Right atrium auricular region (tissue), 2 donors: ENCODE results near the gene PRKCB. TPM values are rescaled to one million over a fixed set of nuclear protein-coding genes. Genes with fewer than 3 reads are reported as not detected.

Source experiments
- DNase-seq: peaks from one replicate; pipeline ENCODE4 v3.0.0-alpha.2; 2019; ENCODE audit warnings: low spot score
- H3K27ac ChIP-seq, 2 donors: fragments of 200-600 bp; sonication (generic); 1 replicate in 1 of 2; 2 replicates in 1 of 2; pipeline ENCODE4 v1.5.1; 2016 to 2019
- H3K27me3 ChIP-seq, 2 donors: fragments of 200-600 bp; sonication (generic); one replicate each; pipeline versions ENCODE4 v1.5.1 to v1.6.0; 2017 to 2019
- H3K36me3 ChIP-seq: fragments of 200-600 bp; sonication (generic); one replicate; pipeline ENCODE4 v1.5.1; 2016
- H3K4me1 ChIP-seq, 2 donors: fragments of 200-600 bp; sonication (generic); one replicate each; pipeline versions ENCODE4 v1.5.1 to v1.6.0; 2017 to 2019
- H3K4me3 ChIP-seq, 2 donors: fragments of 200-600 bp; sonication (generic); 1 replicate in 1 of 2; 2 replicates in 1 of 2; pipeline ENCODE4 v1.5.1; 2017 to 2019; ENCODE audit warnings: mild to moderate bottlenecking in 1 of 2, moderate library complexity in 1 of 2
- H3K9me3 ChIP-seq, 2 donors: fragments of 200-600 bp; sonication (generic); one replicate each; pipeline ENCODE4 v1.5.1; 2019
- total RNA-seq, 2 donors: library from RNA; depleted of rRNA; stranded (reverse); fragments of >200 nt; gene quantifications; one replicate each; pipeline ENCODE4 v1.1.0, GENCODE V29; 2016
- TF ChIP-seq, protein P1 (sequence below), 2 donors: fragments of 200-600 bp; sonication (generic); IDR thresholded peaks; one replicate each; pipeline ENCODE4 v1.5.1; 2019; ENCODE audit warnings: antibody characterized with exemption in 2 of 2

Gene PRKCB
- total RNA-seq, 2 donors from 2014 or later, result 0.93 to 3.1 TPM

DNA sequence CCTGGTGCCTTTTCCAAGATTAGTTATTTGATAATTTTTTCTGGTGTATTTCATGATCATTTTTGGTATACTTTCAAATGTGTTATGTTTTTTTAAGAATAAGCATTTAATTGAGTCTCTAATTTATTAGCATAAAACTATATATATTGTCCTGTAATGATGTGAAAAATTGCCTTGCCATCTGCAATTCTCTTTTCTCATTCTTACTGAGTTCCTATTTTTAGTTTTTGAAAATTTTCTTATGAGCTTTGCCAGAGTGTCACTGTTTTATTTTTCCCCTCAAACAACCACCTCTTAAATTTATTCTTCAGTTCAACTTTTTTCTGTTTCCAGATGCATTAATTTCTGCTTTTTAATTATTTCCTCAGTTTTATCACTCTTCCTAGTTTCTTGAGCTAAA lies 59.3 kb downstream of the PRKCB start:
- Histone ChIP-seq H3K4me3 (no peak overlapping the region), H3K27ac (no peak overlapping the region), H3K4me1 (no peaks in the 10 kb centered on the region), H3K36me3 (no peaks in the 10 kb centered on the region), H3K27me3 (no peaks in the 10 kb centered on the region), H3K9me3 (no peaks in the 10 kb centered on the region)
- no peak for DNase-seq
- TF ChIP-seq, protein P1, sequence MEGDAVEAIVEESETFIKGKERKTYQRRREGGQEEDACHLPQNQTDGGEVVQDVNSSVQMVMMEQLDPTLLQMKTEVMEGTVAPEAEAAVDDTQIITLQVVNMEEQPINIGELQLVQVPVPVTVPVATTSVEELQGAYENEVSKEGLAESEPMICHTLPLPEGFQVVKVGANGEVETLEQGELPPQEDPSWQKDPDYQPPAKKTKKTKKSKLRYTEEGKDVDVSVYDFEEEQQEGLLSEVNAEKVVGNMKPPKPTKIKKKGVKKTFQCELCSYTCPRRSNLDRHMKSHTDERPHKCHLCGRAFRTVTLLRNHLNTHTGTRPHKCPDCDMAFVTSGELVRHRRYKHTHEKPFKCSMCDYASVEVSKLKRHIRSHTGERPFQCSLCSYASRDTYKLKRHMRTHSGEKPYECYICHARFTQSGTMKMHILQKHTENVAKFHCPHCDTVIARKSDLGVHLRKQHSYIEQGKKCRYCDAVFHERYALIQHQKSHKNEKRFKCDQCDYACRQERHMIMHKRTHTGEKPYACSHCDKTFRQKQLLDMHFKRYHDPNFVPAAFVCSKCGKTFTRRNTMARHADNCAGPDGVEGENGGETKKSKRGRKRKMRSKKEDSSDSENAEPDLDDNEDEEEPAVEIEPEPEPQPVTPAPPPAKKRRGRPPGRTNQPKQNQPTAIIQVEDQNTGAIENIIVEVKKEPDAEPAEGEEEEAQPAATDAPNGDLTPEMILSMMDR (IDR thresholded peaks at IDR 0.05), result no peak

DNA sequence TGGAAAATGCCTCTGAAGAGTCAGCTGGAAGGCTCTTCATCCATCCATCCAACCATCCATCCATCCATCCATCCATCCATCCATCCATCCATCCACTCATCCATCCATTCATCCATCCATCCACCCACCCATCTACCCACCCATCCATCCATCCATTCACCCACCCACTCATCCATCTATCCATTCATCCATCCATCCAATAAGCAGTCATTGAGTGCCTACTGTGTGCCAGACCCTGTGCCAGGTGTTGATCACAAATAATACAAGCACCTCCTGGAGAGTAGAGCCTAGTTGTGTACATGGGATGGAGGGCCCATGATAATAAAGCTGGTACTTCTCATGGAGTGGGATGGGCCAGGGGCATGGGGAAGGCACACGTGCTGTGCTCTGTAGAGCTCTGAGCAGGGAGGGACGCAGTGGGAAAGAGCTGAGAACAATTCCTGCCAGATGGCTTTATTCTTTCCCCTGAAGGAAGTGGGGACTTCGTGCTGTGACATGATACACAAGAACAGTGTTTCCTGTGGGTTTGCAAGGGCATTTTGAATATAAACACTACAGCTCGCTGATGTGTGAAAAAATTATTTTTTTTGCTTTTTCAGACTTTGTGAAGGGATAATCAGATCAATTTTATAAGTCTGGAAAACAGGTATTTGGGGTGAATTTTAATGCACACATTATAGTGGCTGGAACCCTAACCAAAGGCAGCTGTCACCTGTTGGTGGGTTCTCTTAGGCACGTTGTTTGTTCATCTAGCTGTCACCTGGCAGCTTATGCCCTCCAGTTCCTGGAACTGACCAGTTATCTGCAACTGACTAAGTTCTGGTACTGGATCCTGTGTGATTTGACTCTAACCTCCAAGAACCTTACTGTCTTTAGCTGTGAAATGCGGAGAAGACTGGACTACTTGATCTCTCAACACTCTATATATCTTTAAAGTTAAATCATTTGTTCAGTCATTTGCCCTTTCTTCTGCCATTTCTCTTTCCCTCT lies 61.3 kb downstream of the PRKCB start:
- no peaks in the 10 kb centered on the region for H3K36me3 ChIP-seq
- no peaks in the 10 kb centered on the region for H3K9me3 ChIP-seq
- H3K4me3 ChIP-seq, result no peak overlapping the region
- TF ChIP-seq, protein P1 (IDR thresholded peaks at IDR 0.05), result no peak
- H3K4me1 ChIP-seq, result no peaks in the 10 kb centered on the region
- no peaks in the 10 kb centered on the region for H3K27me3 ChIP-seq
- no peak for DNase-seq
- H3K27ac ChIP-seq, result no peak overlapping the region

GRCh38 chr16:23898682-23899430 lies 63.1 kb downstream of the PRKCB start:
- Histone ChIP-seq H3K9me3 (no peaks in the 10 kb centered on the region), H3K27me3 (no peaks in the 10 kb centered on the region), H3K27ac (no peak overlapping the region), H3K36me3 (no peaks in the 10 kb centered on the region), H3K4me1 (no peaks in the 10 kb centered on the region), H3K4me3 (no peak overlapping the region)
- no peak for DNase-seq
- TF ChIP-seq, protein P1 (IDR thresholded peaks at IDR 0.05), result no peak

DNA sequence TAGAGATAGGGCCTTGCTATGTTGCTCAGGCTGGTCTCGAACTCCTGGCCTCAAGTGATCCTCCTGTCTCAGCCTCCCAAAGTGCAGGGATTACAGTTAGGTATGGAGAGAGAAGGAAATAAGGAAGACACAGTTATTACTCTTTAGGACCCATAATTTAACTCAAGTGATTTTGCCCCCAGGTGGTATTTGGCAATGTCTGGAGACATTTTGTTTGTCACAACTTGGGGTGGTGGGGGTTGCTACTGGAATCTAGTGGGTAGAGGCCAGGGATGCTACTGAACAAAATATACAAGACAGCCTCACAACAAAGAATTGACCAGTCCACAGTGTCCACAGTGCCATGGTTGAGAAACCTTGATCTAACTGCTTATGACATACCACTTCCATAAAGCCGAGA lies 64.1 kb downstream of the PRKCB start:
- H3K9me3 ChIP-seq, result no peaks in the 10 kb centered on the region
- no peak for DNase-seq
- TF ChIP-seq, protein P1 (IDR thresholded peaks at IDR 0.05), result no peak
- H3K27me3 ChIP-seq, result no peaks in the 10 kb centered on the region
- no peaks in the 10 kb centered on the region for H3K36me3 ChIP-seq
- H3K27ac ChIP-seq, result no peak overlapping the region
- H3K4me1 ChIP-seq, result no peaks in the 10 kb centered on the region
- no peak overlapping the region for H3K4me3 ChIP-seq

DNA sequence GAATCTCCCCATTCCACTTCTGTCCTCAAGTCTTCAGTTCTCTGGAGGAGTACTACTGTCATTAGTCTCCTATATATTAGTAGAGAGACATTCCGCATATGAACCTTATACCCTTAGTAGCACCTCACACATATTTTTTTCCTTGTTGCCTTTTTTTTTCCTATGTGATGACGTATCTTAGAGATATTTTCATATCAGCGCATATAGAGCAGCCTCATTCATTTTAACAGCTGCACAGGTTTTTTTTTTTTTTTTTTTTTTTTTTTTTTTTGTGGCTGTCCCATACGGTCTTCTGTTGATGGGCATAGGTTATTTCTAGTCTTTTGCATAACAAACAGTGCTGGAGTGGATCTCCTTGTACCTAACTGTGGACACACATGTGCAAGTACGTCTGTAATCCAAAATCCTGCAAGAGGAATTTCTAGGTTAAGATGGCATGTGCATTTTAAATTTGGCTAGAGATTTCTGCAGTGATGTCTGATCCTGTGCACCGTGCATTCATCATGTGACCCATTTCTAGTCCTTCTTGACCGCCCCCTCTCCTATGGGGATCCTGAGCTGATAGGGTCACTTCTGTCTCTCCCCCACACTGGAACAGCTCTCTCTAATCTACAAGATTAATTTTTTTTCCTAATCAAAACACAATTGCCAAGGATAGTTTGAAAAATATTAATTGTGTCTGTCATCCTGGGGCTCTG lies 64.8 kb downstream of the PRKCB start:
- H3K9me3 ChIP-seq, result no peaks in the 10 kb centered on the region
- H3K27ac ChIP-seq, result no peak overlapping the region
- no peak for DNase-seq
- no peak overlapping the region for H3K4me3 ChIP-seq
- no peaks in the 10 kb centered on the region for H3K27me3 ChIP-seq
- no peaks in the 10 kb centered on the region for H3K36me3 ChIP-seq
- H3K4me1 ChIP-seq, result no peaks in the 10 kb centered on the region
- TF ChIP-seq, protein P1 (IDR thresholded peaks at IDR 0.05), result no peak
